Chondrocyte (in vitro differentiated cells): Measurements from ENCODE around the gene DPP6. TPM values are rescaled to one million over a fixed set of nuclear protein-coding genes. Genes with fewer than 3 reads are reported as not detected.

Source experiments
- DNase-seq: peaks from one replicate; pipeline ENCODE4 v3.0.0; 2021; ENCODE audit warnings: mixed read lengths, low spot score
- H3K27ac Mint-ChIP-seq: one replicate; pipeline ENCODE4 v1.8.0; 2021; ENCODE audit warnings: mild to moderate bottlenecking, moderate library complexity, mixed read lengths; ENCODE audit not compliant: unreplicated experiment
- H3K27me3 Mint-ChIP-seq: 2 replicates; pipeline ENCODE4 v1.8.0; 2021; ENCODE audit warnings: low read depth, mixed read lengths
- H3K36me3 Mint-ChIP-seq: 2 replicates; pipeline ENCODE4 v1.8.0; 2021; ENCODE audit warnings: low read depth, mixed read lengths
- H3K4me1 Mint-ChIP-seq: 2 replicates; pipeline ENCODE4 v1.8.0; 2021; ENCODE audit warnings: low read depth, mild to moderate bottlenecking, mixed read lengths
- H3K4me3 Mint-ChIP-seq: one replicate; pipeline ENCODE4 v1.8.0; 2021; ENCODE audit warnings: mild to moderate bottlenecking, moderate library complexity, mixed read lengths; ENCODE audit not compliant: unreplicated experiment
- H3K9me3 Mint-ChIP-seq: 2 replicates; pipeline ENCODE4 v1.8.0; 2021; ENCODE audit warnings: low read depth, mixed read lengths
- CTCF ChIP-seq: fragments of 200-600 bp; sonication (generic); IDR thresholded peaks from 2 replicates; pipeline ENCODE4 v1.5.0; 2021; ENCODE audit warnings: antibody characterized with exemption, mild to moderate bottlenecking, moderate library complexity
- total RNA-seq: library from RNA; stranded (reverse); gene quantifications from 3 replicates; pipeline ENCODE4 v1.2.1, GENCODE V29; 2021

DPP6 gene
- total RNA-seq, 1 donor from 2014 or later = not detected

DNA sequence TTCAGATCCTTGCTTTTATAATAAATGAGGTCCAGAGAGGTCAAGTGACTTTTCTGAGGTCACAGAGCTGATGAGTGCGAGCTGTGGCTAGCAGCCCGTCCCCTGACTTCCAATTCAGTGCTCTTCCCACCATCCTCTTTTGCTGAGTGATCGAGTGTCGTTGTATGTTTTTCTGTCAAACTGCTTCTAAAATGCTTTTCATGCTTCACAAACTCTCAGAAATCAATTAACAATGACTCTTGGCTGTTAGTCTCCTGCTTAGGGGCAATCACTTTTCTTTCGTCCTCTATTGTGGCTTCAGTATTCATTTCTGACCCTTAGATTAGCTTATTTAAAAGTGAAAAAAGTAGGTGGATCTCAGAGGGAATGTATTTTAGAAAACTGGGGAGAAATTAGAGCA lies 423.7 kb downstream of the DPP6 start:
- Mint-ChIP-seq H3K4me3 (no peak overlapping the region), H3K9me3 (peaks cover 39% of the 10 kb centered on the region), H3K36me3 (no peaks in the 10 kb centered on the region), H3K27me3 (no peaks in the 10 kb centered on the region), H3K27ac (no peak overlapping the region), H3K4me1 (no peaks in the 10 kb centered on the region)
- TF ChIP-seq CTCF = no peak
- DNase-seq = no peak

GRCh38 chr7:154480817-154481216 lies 428.6 kb downstream of the DPP6 start:
- no peaks in the 10 kb centered on the region for H3K36me3 Mint-ChIP-seq
- DNase-seq = no peak
- H3K27me3 Mint-ChIP-seq = no peaks in the 10 kb centered on the region
- no peak overlapping the region for H3K27ac Mint-ChIP-seq
- no peak for TF ChIP-seq CTCF
- H3K4me3 Mint-ChIP-seq = no peak overlapping the region
- H3K4me1 Mint-ChIP-seq = no peaks in the 10 kb centered on the region
- H3K9me3 Mint-ChIP-seq = peaks cover 18% of the 10 kb centered on the region

GRCh38 chr7:154482863-154483262 lies 430.7 kb downstream of the DPP6 start:
- Mint-ChIP-seq H3K4me3 (no peak overlapping the region), H3K27ac (no peak overlapping the region), H3K4me1 (no peaks in the 10 kb centered on the region), H3K27me3 (no peaks in the 10 kb centered on the region), H3K36me3 (no peaks in the 10 kb centered on the region), H3K9me3 (peaks cover 22% of the 10 kb centered on the region)
- TF ChIP-seq CTCF = no peak
- no peak for DNase-seq

- DNase-seq = no peak
- Mint-ChIP-seq H3K27me3 (no peaks in the 10 kb centered on the region), H3K36me3 (no peaks in the 10 kb centered on the region), H3K9me3 (peaks cover 21% of the 10 kb centered on the region), H3K4me3 (no peak overlapping the region), H3K27ac (no peak overlapping the region), H3K4me1 (no peaks in the 10 kb centered on the region)
- TF ChIP-seq CTCF = no peak
Measured at GRCh38 chr7:154484406-154484805, 432.2 kb downstream of the DPP6 start.

- Mint-ChIP-seq H3K36me3 (no peaks in the 10 kb centered on the region), H3K27ac (no peak overlapping the region), H3K4me1 (no peaks in the 10 kb centered on the region), H3K4me3 (no peak overlapping the region), H3K27me3 (no peaks in the 10 kb centered on the region), H3K9me3 (peaks cover 25% of the 10 kb centered on the region)
- DNase-seq = no peak
- no peak for TF ChIP-seq CTCF
Measured at GRCh38 chr7:154484943-154485342, 432.7 kb downstream of the DPP6 start.
